HG03097 (cell line): ENCODE measurements around the gene MCAT.
"Not testable (repeated sequence)": the region's sequence is repeated elsewhere in the genome, so short reads cannot be mapped to it uniquely, and the experiment has no call there.

ENCODE experiments used
- ATAC-seq: cut with Tn5 transposase; IDR thresholded peaks from one replicate; pipeline ENCODE4 v1.9.1; 2021; ENCODE audit not compliant: unreplicated experiment, low FRiP score

The MCAT gene

GRCh38 chr22:43128928-43129424 lies 14.2 kb downstream of the MCAT start:
- ATAC-seq, result no peak

DNA sequence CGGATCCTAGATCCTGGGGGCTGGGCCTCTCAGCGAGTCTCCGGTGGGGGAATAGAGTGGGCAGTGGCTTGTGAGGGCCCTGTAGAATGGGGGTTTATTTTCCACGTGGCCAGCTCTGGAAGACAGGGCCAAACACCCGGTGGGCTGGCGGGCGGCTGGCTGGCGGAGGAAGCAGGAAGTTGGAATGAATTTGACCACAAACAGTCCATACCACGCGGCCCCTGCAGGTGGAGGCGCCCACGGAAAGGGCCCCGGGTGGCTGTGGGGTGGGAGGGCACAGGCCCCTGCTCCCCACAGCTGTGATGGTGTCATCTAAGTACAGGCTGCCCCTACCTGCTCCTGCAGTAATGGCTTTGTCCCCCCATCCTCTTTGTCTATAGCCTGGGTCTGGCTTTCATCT lies 15.1 kb downstream of the MCAT start:
- no peak for ATAC-seq

- ATAC-seq, result no peak
Observed at GRCh38 chr22:43127166-43127908, 15.9 kb downstream of the MCAT start.

DNA sequence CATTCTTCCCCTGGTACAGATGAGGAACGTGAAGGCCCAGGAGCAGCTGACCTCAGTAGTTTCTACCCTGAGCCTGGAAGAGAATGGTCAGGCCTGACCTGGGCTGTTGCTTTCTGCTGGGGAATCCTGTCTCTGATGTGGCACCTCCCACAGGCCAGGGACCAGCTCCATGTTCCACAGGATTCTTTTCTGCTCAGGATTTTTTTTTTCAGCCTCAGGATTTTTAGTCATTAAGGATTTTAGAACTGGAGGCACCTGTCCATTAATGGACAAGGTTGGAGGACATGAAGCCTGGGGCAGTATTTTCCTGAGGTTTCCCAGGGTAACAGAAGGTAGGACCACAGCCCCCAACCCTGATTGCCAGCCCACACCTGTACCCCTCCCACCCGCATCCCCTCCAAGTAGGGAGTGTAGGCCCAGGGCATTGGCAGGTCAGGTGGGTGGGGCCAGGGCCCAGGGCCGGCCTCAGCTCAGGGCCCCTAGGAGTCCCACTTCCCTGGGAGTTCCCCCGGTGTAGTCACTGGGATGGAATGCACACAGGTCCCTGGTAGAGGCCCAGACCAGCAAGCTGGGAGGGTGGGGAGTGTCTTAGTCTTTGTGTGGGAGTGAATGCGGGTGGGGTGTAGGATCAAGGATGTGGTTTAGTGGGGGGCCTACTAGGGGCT lies 16.6 kb downstream of the MCAT start:
- ATAC-seq, result no peak

DNA sequence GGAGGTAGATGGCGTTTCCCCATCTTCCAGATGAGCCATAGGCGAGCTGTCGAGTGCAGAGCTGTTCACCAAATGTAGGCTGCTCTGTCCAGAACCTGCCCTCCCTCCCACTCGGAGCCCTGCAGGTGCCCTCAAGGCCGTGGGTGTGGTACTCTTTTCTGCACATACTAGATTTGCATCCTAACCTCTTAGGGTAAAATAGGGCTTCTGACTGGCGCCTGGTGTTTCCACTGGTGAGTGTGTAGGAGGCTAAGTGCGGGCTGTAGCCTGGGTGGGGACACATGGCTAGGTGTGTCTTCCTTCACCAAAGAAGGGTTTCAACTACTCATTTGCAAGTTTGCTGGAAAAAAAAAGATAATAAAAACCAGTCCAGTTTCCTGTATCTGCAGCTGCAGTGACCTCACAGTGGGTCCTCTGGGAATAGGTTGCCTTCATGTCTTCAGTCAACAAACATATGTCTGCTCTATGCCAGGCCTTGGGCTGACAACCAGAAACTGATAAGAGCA lies 24.2 kb downstream of the MCAT start:
- ATAC-seq, result no peak

DNA sequence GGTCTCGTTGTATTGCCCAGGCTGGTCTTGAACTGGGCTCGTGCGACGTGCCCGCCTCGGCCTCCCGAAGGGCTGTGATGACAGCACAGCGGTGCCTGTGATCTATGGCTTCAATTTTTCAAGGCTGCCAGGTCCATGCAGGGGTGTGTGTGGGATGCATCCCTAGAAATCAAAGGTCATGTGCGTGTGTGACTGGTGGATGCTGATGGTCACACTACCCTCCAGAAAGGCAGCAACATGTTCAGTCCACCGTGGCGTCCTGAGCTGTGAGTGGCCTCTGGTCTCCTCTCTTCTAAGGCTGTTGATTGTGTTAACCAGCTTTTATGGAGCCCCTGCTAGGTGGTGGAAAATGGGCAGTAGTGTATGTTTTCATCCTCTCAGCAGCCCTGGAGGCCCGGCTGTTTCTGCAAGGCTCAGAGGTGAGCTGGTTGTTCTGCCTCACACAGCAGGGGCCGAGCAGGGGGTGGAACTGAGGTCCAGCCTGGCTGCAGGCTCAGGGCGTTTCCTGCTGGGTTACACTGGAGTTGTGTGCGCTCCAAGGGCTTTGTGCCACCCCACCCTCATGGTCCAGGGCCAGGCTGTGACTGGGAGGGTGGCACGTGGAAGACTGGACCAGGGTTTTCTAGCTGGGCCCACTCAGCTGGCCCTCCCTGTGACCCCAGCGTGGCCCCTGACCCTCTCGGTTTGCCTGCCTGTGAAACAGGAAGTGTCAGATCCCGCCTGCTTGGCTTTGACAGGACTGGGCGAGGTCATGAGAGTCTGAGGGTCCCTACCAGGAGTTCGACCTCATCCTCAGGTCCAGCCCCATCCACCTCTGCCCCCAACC lies 25.0 kb downstream of the MCAT start:
- no peak for ATAC-seq

GRCh38 chr22:43116932-43117331 lies 26.3 kb downstream of the MCAT start:
- ATAC-seq, result no peak

- no peak for ATAC-seq
Observed at GRCh38 chr22:43114958-43115357, 28.2 kb downstream of the MCAT start.

- no peak for ATAC-seq
Observed at GRCh38 chr22:43113526-43114251, 29.5 kb downstream of the MCAT start.

- ATAC-seq, result no peak
Observed at GRCh38 chr22:43110927-43111623, 32.1 kb downstream of the MCAT start.

DNA sequence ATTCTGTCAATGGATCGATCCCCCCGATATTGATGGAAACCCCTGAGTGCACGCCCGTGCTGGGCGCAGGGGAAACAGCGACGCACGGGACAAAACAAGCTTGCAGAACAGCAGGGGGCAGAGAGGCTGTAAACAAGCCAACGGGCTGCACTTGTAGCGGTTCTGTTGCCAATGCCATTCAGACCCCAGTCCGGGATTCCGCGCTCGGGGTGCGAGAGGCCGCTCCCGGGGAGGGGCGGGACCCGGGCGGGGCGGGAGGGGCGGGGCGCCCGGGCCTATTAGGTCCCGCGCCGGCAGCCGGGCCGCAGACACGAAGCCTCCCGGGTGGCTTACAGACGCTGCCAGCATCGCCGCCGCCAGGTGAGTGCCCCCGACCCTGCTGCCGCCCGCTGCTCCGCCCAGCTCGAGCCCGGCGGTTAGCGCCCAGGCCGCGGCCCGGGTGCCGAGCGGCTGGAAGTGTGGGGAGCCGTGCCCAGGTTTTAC lies 32.7 kb downstream of the MCAT start, which contains the start of gene BIK:
Gene BIK (plus strand): TSS at position 307 of the 483 bp plus-strand sequence. CDS start 13,273 bp downstream, outside the sequence.
- no peak for ATAC-seq

- no peak for ATAC-seq
Observed at GRCh38 chr22:43109921-43110443, 33.2 kb downstream of the MCAT start.

DNA sequence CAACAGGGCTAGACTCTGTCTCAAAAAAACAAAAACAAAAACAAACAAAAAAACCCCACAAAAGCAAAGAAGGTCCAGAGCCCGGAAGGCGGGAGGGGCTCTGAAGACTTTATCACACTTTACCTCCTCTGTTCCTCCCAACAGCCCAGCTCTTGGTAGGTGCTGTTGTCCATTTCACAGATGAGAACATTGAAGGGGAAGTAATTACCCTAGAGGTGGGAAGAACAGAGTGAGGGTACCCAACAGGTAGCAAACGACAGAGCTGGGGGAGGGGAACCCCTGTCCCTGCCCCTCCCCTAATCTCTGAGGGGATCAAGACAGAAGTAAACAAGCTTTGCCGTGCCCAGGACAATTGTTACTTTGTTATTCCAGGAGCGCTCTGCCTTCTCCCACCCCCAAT lies 33.7 kb downstream of the MCAT start:
- ATAC-seq, result no peak

DNA sequence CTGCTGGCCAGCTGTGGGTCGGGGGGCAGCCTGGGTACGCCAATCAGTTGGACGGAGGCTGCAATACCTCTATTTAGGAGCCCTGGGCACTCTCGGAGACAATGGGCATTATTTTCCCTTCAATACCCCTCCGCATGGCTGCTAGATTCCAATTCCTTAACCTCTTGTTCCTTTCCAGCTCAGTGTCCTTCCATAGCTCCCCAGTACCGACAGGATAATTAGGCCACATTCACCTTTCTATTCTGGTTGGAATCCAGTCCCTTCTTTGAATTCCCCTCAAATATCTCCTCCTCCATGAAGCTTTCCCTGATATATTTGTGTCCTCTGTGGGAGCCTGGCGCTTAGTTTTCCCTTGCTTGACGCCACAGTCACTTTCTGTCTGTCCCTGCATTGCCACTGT lies 36.9 kb downstream of the MCAT start:
- ATAC-seq, result no peak

DNA sequence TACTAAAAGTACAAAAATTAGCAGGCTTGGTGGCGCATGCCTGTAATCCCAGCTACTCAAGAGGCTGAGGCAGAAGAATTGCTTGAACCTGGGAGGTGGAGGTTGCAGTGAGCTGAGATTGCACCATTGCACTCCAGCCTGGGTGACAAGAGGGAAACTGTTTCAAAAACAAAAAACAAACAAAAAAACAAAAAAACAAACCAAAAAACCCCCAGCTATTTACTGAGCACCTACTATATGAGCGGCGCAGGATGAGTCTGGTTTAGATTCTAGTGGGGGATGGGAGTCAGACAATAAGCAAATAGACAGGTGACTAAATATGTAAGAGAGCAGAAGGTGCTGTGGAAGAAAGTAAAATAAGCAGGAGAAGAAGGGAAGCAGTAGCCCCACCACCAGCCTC lies 38.2 kb downstream of the MCAT start:
- not testable (repeated sequence) for ATAC-seq

DNA sequence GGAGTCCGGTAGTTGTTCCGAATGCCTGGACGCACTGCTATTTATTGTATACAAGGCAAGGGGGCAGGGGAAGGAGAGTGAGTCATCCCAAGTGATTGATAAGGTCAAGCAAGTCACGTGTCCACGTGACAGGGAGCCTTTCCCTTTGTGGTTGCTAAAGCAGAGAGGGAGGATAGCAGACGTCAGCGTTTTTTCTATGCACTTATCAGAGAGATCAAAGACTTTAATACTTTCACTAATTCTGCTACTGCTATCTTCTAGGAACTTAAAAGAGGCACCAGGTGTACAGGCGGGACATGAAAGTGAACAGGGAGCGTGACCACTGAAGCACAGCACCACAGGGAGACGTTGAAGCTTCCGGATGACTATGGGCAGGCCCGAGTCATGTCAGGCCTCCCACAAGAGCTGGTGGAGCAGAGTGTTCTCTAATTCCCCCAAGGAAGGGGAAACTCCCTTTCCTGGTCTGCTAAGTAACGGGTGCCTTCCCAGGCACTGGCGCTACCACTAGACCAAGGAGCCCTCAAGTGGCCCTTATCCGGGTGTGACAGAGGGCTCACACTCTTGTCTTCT lies 39.1 kb downstream of the MCAT start:
- not testable (repeated sequence) for ATAC-seq

DNA sequence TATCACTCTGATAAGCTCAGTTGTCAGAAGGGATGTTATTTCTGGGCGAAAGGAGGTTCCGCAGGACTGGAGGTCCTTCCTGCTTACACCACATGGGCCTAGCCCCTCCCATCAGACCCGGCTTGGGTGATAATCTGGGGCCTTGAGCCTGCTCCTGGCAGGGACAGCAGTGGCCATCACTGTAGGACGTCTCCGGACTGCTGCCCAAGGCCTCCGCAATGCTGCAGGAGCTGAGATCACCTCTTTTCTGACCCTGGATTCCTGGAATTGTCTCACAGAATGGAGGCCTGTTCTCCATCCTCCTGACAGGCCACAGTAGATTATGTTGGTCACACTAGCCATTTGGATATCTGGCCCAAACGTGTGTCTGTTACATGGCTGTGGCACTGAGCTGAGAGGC lies 41.9 kb downstream of the MCAT start:
- ATAC-seq, result no peak

DNA sequence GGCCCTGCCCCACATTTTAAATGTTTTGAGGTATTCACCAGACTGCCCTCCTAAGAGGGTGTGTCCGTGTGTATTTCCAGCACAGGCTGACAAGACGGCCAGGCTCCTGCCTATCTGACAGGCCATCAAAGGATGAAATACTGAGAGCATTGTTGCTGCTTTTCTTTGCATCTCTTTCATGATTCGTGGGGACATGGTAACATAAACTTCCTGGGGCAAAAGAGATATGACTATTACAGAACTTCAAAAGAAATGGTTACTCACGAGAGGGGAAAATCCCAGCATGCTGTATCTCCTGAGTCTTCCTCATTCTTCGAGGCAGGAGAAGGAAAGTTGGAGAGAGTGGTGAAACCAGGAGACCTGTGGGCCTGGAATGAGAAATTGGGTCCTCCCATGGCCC lies 43.0 kb downstream of the MCAT start:
- ATAC-seq, result no peak

- no peak for ATAC-seq
Observed at GRCh38 chr22:43099095-43099494, 44.1 kb downstream of the MCAT start.
